Subcutaneous adipose tissue (tissue), 4 donors: Measurements from ENCODE around the gene TMPRSS7. TPM values are rescaled to one million over a fixed set of nuclear protein-coding genes. Genes with fewer than 3 reads are reported as not detected.

Experiments used
- CTCF ChIP-seq: fragments of 450-650 bp; IDR thresholded peaks from one replicate; pipeline ENCODE4 v1.5.1; 2016; ENCODE audit warnings: low read depth, mild to moderate bottlenecking, control low read depth, antibody characterized with exemption, moderate library complexity
- total RNA-seq, 4 donors: library from RNA; depleted of rRNA; stranded (reverse); fragments of >200 nt; gene quantifications; one replicate each; pipeline ENCODE4 v1.1.0, GENCODE V29; 2016

TMPRSS7 gene
- total RNA-seq, 4 donors from 2014 or later, result not detected

GRCh38 chr3:112093180-112093522, 58.6 kb downstream of the TMPRSS7 start:
- no peak for TF ChIP-seq CTCF

- no peak for TF ChIP-seq CTCF
These were observed 61.2 kb downstream of the TMPRSS7 start for GRCh38 chr3:112095731-112096130.

GRCh38 chr3:112096176-112096575, 61.6 kb downstream of the TMPRSS7 start:
- no peak for TF ChIP-seq CTCF

GRCh38 chr3:112097378-112097777, 62.8 kb downstream of the TMPRSS7 start:
- no peak for TF ChIP-seq CTCF

GRCh38 chr3:112101916-112102315, 67.4 kb downstream of the TMPRSS7 start:
- no peak for TF ChIP-seq CTCF

- TF ChIP-seq CTCF, result no peak
These were observed 70.2 kb downstream of the TMPRSS7 start for GRCh38 chr3:112104774-112105173.

GRCh38 chr3:112109322-112109721, 74.8 kb downstream of the TMPRSS7 start:
- TF ChIP-seq CTCF, result no peak
